ENCODE data around the gene MASP2. TPM values are rescaled to one million over a fixed set of nuclear protein-coding genes. Genes with fewer than 3 reads are reported as not detected.

The MASP2 gene
- total and polyA plus RNA-seq, 4 experiments from 2014 or later = 0.07 TPM; not detected in 3

DNA sequence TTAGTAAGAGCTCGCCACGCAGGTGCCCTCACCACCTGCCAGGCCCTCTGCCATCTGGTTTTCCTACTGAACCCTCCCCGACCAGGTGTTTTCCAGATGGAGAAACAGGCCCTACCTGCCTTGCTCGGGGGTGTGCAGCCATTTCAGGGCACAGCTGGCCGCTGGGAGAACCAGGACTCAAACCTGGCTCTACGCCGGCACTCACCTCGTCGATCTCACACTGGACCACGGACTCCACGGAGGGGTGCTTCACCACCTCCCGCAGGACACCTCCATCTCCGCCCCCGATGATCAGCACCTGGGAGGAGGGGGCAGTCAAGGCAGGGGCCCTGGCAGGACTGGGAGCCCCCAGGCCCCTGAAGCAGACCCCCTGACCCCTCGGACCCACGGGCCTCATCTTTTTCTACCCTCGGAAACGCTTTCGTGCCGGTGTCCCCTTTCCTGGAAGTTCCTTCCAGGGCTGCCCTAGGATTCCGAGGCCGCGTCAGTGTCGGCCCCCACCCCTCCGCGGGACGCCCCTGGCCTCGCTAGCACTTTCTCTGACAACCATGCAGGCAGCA lies 11.6 kb upstream of the MASP2 start:
- Histone ChIP-seq H3K36me3 (ENCODE audit: insufficient read depth, low read length) (peaks cover 11% of the 10 kb centered on the region), H3K4me1 (ENCODE audit: insufficient read depth, low read length) (peaks cover 26% of the 10 kb centered on the region), H3K27me3 (ENCODE audit: insufficient read depth, low read length) (no peaks in the 10 kb centered on the region), H3K9me3 (ENCODE audit: control insufficient read depth in 1 of 2, low read length in 2 of 2) (no peaks in the 10 kb centered on the region), H3K27ac (ENCODE audit: low read depth, low read length) (peak overlapping the region; percentile 65), H3K4me3 (ENCODE audit: low read length in 2 of 2) (peak overlapping the region; percentile 57 to 67)
- POLR2A ChIA-PET (ENCODE audit: partially characterized antibody) = no interaction called here
- Mint-ChIP-seq H3K27ac (peak overlapping the region in 4 of 7 donors; percentile 83 to 94 (median 88)), H3K36me3 (peaks cover 0 to 20% of the 10 kb centered on the region in 2 donors), H3K27me3 (no peaks in the 10 kb centered on the region), H3K9me3 (peaks cover 0 to 2% (median 0%) of the 10 kb centered on the region in 8 donors), H3K4me3 (peak overlapping the region; percentile 90 to 96 (median 94)), H3K4me1 (peaks cover 15 to 42% (median 30%) of the 10 kb centered on the region in 4 donors)
- CTCF ChIA-PET (ENCODE audit: partially characterized antibody) = interaction anchor here (2.5 kb wide), 1 partner anchor 21 kb away, joined by 17 read pairs; no protein-coding TSS in a partner anchor
- intact Hi-C loops (cut with micrococcal nuclease) = no loop called here
- DNase-seq = no peak

DNA sequence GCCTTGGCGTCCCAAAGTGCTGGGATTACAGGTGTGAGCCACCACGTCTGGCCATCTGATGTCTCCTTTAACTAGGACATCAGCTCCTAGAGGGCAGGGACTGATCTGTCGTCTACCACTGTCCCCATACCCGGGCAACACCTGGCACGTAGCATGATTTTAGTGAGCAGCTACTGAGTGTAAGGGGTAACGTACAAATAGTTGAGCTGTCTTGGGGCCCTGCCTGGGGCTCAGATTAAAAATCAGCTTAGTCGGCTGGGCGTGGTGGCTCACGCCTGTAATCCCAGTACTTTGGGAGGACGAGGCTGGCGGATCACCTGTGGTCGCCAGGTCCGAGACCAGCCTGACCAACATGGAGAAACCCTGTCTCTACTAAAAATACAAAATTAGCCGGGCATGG lies 11.0 kb upstream of the MASP2 start:
- no peaks in the 10 kb centered on the region for H3K27me3 ChIP-seq (ENCODE audit: insufficient read depth, low read length)
- no peak overlapping the region for H3K4me3 ChIP-seq (ENCODE audit: low read length in 2 of 2)
- H3K9me3 ChIP-seq (ENCODE audit: control insufficient read depth in 1 of 2, low read length in 2 of 2) = no peaks in the 10 kb centered on the region
- intact Hi-C loops (cut with micrococcal nuclease) = no loop called here
- Mint-ChIP-seq H3K4me3 (peak overlapping the region; percentile 22 to 94 (median 60)), H3K27me3 (no peaks in the 10 kb centered on the region), H3K27ac (peak overlapping the region in 2 of 7 donors; percentile 42 to 80), H3K9me3 (no peaks in the 10 kb centered on the region), H3K36me3 (peaks cover 0 to 19% of the 10 kb centered on the region in 2 donors), H3K4me1 (peaks cover 15 to 42% (median 28%) of the 10 kb centered on the region in 4 donors)
- CTCF ChIA-PET (ENCODE audit: partially characterized antibody) = interaction anchor here (0.9 to 2.5 kb wide), 2 partner anchors 21 to 586 kb away, joined by 3 to 17 read pairs; no protein-coding TSS in a partner anchor
- DNase-seq = no peak
- no peak overlapping the region for H3K27ac ChIP-seq (ENCODE audit: low read depth, low read length)
- H3K4me1 ChIP-seq (ENCODE audit: insufficient read depth, low read length) = peaks cover 26% of the 10 kb centered on the region
- H3K36me3 ChIP-seq (ENCODE audit: insufficient read depth, low read length) = peaks cover 11% of the 10 kb centered on the region
- POLR2A ChIA-PET (ENCODE audit: partially characterized antibody) = no interaction called here

DNA sequence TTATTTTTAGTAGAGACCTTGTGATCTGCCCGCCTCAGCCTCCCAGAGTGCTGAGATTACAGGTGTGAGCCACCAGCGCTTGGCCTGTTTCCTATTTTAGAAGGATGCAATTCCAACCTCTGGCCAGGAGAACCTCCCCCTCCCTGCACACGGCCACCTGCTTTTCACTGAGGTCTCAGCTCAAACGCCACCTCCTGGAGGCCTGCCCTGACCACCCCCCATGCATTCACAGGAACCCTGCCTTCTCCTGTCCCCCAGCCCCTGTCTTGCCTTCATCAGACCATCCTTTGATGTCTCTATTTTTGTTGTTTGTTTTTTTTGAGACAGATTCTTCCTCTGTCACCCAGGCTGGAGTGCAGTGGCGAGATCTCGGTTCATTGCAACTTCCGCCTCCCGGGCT lies 10.4 kb upstream of the MASP2 start:
- Histone ChIP-seq H3K36me3 (ENCODE audit: insufficient read depth, low read length) (peaks cover 11% of the 10 kb centered on the region), H3K9me3 (ENCODE audit: control insufficient read depth in 1 of 2, low read length in 2 of 2) (no peaks in the 10 kb centered on the region), H3K4me3 (ENCODE audit: low read length in 2 of 2) (no peak overlapping the region), H3K27me3 (ENCODE audit: insufficient read depth, low read length) (no peaks in the 10 kb centered on the region), H3K4me1 (ENCODE audit: insufficient read depth, low read length) (peaks cover 26% of the 10 kb centered on the region), H3K27ac (ENCODE audit: low read depth, low read length) (no peak overlapping the region)
- Mint-ChIP-seq H3K4me3 (peak overlapping the region; percentile 27 to 71 (median 49)), H3K9me3 (no peaks in the 10 kb centered on the region), H3K4me1 (peaks cover 15 to 37% (median 27%) of the 10 kb centered on the region in 4 donors), H3K27ac (peak overlapping the region in 3 of 7 donors; percentile 37 to 73 (median 50)), H3K27me3 (no peaks in the 10 kb centered on the region), H3K36me3 (peaks cover 0 to 18% of the 10 kb centered on the region in 2 donors)
- no peak for DNase-seq
- intact Hi-C loops (cut with micrococcal nuclease) = no loop called here
- ChIA-PET POLR2A (ENCODE audit: partially characterized antibody) (no interaction called here), CTCF (ENCODE audit: partially characterized antibody) (interaction anchor here (0.9 to 2.5 kb wide), 2 partner anchors 20 to 586 kb away, joined by 3 to 17 read pairs; no protein-coding TSS in a partner anchor)

DNA sequence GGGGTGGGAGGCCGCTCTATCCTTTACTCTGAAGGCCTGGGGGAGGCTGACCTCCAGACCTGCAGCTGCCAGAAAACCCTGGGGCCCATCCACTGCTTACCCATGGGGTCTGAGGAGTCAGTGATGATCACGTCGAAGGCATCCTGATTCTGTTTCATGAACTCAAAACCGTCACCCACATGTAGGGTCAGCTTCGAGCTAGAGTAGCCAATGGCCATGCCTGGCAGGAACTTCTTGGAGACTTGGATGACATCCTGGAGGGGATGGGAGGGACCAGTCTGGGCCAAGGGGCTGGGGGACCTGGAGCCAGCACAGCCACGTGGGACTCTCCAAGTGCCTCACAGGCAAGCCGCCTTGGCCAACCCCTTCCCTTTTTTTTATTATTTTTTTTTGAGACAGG lies 9.5 kb upstream of the MASP2 start:
- no peak overlapping the region for H3K27ac Mint-ChIP-seq
- peak overlapping the region in 1 of 8 donors; percentile 26 for H3K4me3 Mint-ChIP-seq

DNA sequence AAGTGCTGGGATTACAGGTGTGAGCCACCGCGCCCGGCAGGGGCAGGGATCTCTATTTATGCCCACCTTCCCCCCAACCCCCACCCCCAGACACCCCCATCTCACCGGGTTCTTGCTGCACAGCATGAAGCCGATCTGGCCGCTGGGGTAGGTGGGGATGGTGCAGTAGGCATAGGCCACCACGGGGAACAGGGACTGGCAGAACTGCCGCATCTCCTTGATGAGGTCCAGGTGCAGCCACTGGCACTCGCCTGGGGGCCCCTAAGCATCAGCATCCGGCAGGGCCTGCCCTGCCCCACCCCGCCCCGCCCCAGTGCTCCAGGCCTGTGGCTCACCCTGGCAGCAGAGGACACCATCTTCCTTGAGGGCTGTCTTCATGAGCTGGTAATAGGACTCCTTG lies 8.6 kb upstream of the MASP2 start:
- CTCF ChIA-PET (ENCODE audit: partially characterized antibody) = no interaction called here
- Mint-ChIP-seq H3K9me3 (no peaks in the 10 kb centered on the region), H3K27ac (no peak overlapping the region), H3K36me3 (peaks cover 0 to 15% of the 10 kb centered on the region in 2 donors), H3K27me3 (no peaks in the 10 kb centered on the region), H3K4me1 (peaks cover 8 to 33% (median 20%) of the 10 kb centered on the region in 4 donors), H3K4me3 (no peak overlapping the region)
- POLR2A ChIA-PET (ENCODE audit: partially characterized antibody) = interaction anchor here (1.1 kb wide), 1 partner anchor 43 kb away, joined by 3 read pairs; the partner anchor contains the start of gene TARDBP
- Histone ChIP-seq H3K27me3 (ENCODE audit: insufficient read depth, low read length) (no peaks in the 10 kb centered on the region), H3K4me3 (ENCODE audit: low read length in 2 of 2) (no peak overlapping the region), H3K27ac (ENCODE audit: low read depth, low read length) (no peak overlapping the region), H3K9me3 (ENCODE audit: control insufficient read depth in 1 of 2, low read length in 2 of 2) (no peaks in the 10 kb centered on the region), H3K4me1 (ENCODE audit: insufficient read depth, low read length) (peaks cover 13% of the 10 kb centered on the region), H3K36me3 (ENCODE audit: insufficient read depth, low read length) (peaks cover 11% of the 10 kb centered on the region)
- no peak for DNase-seq
- intact Hi-C loops (cut with micrococcal nuclease) = no loop called here

More for the DNA sequence above, 9.5 kb upstream of the MASP2 start:
- Mint-ChIP-seq H3K36me3 (peaks cover 0 to 18% of the 10 kb centered on the region in 2 donors), H3K27me3 (no peaks in the 10 kb centered on the region), H3K4me1 (peaks cover 12 to 37% (median 26%) of the 10 kb centered on the region in 4 donors), H3K9me3 (no peaks in the 10 kb centered on the region)
- Histone ChIP-seq H3K27me3 (ENCODE audit: insufficient read depth, low read length) (no peaks in the 10 kb centered on the region), H3K9me3 (ENCODE audit: control insufficient read depth in 1 of 2, low read length in 2 of 2) (no peaks in the 10 kb centered on the region), H3K4me3 (ENCODE audit: low read length in 2 of 2) (no peak overlapping the region), H3K27ac (ENCODE audit: low read depth, low read length) (no peak overlapping the region), H3K4me1 (ENCODE audit: insufficient read depth, low read length) (peaks cover 21% of the 10 kb centered on the region), H3K36me3 (ENCODE audit: insufficient read depth, low read length) (peaks cover 11% of the 10 kb centered on the region)
- ChIA-PET POLR2A (ENCODE audit: partially characterized antibody) (interaction anchor here (0.5 to 1.1 kb wide), 2 partner anchors 36 to 44 kb away, joined by 3 to 4 read pairs; partner anchors contain the start of gene TARDBP), CTCF (ENCODE audit: partially characterized antibody) (interaction anchor here (2.5 kb wide), 1 partner anchor 19 kb away, joined by 17 read pairs; no protein-coding TSS in a partner anchor)
- intact Hi-C loops (cut with micrococcal nuclease) = no loop called here
- peak in 1 of 5 donors; percentile 19 for DNase-seq

DNA sequence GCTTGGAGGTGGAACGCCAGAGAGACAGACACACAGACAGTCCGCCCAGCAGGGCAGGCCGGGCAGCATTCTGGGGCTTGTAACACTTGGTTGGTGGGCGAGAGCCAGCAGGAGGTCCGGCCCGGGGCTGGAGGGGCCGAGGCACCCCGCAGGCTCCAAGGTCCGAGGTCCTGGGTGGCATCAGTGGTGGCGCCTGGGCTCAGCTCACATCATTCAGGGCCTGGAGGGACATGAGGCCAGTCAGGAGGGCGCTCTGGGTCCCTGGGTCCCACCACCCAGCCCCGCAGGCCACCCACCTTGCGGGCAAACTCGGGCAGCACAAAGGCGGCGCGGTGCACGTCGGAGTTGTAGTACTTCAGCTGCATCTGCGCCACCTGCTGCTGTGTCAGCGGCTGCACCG lies 7.6 kb upstream of the MASP2 start:
- Mint-ChIP-seq H3K27me3 (no peaks in the 10 kb centered on the region), H3K36me3 (peaks cover 0 to 11% of the 10 kb centered on the region in 2 donors), H3K27ac (no peak overlapping the region), H3K9me3 (no peaks in the 10 kb centered on the region), H3K4me1 (peaks cover 4 to 28% (median 16%) of the 10 kb centered on the region in 4 donors), H3K4me3 (no peak overlapping the region)
- Histone ChIP-seq H3K36me3 (ENCODE audit: insufficient read depth, low read length) (peaks cover 11% of the 10 kb centered on the region), H3K9me3 (ENCODE audit: control insufficient read depth in 1 of 2, low read length in 2 of 2) (no peaks in the 10 kb centered on the region), H3K27me3 (ENCODE audit: insufficient read depth, low read length) (no peaks in the 10 kb centered on the region), H3K27ac (ENCODE audit: low read depth, low read length) (no peak overlapping the region), H3K4me3 (ENCODE audit: low read length in 2 of 2) (no peak overlapping the region), H3K4me1 (ENCODE audit: insufficient read depth, low read length) (peaks cover 13% of the 10 kb centered on the region)
- ChIA-PET CTCF (ENCODE audit: partially characterized antibody) (no interaction called here), POLR2A (ENCODE audit: partially characterized antibody) (no interaction called here)
- intact Hi-C loops (cut with micrococcal nuclease) = no loop called here
- no peak for DNase-seq

DNA sequence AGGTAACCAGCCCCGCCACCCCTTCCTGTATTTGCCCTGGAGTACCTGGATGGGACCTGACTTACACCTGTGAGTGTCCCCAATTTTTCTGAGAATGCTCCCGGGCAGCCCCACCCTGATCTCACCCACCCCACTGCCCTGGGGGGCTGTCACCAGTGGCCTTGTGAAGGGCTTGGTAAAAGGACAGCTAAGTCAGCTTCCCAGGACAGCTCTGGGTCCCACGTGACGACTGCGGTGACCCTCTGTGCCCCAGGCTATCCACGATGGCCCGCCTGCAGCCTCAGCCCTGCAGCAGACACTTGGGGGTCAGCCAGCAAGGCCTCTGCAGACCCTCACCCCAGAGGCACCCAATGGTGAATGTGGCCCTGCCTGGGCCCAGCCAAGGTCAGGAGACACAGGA lies 7.1 kb upstream of the MASP2 start:
- H3K4me1 ChIP-seq (ENCODE audit: insufficient read depth, low read length) = peaks cover 10% of the 10 kb centered on the region
- peaks cover 3 to 26% (median 15%) of the 10 kb centered on the region in 4 donors for H3K4me1 Mint-ChIP-seq
- H3K36me3 Mint-ChIP-seq = peaks cover 0 to 10% of the 10 kb centered on the region in 2 donors
- H3K27ac ChIP-seq (ENCODE audit: low read depth, low read length) = no peak overlapping the region
- intact Hi-C loops (cut with micrococcal nuclease) = no loop called here
- POLR2A ChIA-PET (ENCODE audit: partially characterized antibody) = interaction anchor here (1.1 kb wide), 1 partner anchor 45 kb away, joined by 3 read pairs; no protein-coding TSS in a partner anchor
- no peak for DNase-seq
- H3K27me3 ChIP-seq (ENCODE audit: insufficient read depth, low read length) = no peaks in the 10 kb centered on the region
- H3K9me3 ChIP-seq (ENCODE audit: control insufficient read depth in 1 of 2, low read length in 2 of 2) = no peaks in the 10 kb centered on the region
- no peaks in the 10 kb centered on the region for H3K9me3 Mint-ChIP-seq
- H3K27me3 Mint-ChIP-seq = no peaks in the 10 kb centered on the region
- H3K27ac Mint-ChIP-seq = peak overlapping the region in 1 of 7 donors; percentile 53
- CTCF ChIA-PET (ENCODE audit: partially characterized antibody) = no interaction called here
- H3K36me3 ChIP-seq (ENCODE audit: insufficient read depth, low read length) = peaks cover 11% of the 10 kb centered on the region
- no peak overlapping the region for H3K4me3 Mint-ChIP-seq
- H3K4me3 ChIP-seq (ENCODE audit: low read length in 2 of 2) = no peak overlapping the region

Data from CD4-positive, alpha-beta memory T cell (primary cell).